ENCODE results near the gene GMEB2.
"Not testable (repeated sequence)": the region's sequence is repeated elsewhere in the genome, so short reads cannot be mapped to it uniquely, and the experiment has no call there.

Gene GMEB2

DNA sequence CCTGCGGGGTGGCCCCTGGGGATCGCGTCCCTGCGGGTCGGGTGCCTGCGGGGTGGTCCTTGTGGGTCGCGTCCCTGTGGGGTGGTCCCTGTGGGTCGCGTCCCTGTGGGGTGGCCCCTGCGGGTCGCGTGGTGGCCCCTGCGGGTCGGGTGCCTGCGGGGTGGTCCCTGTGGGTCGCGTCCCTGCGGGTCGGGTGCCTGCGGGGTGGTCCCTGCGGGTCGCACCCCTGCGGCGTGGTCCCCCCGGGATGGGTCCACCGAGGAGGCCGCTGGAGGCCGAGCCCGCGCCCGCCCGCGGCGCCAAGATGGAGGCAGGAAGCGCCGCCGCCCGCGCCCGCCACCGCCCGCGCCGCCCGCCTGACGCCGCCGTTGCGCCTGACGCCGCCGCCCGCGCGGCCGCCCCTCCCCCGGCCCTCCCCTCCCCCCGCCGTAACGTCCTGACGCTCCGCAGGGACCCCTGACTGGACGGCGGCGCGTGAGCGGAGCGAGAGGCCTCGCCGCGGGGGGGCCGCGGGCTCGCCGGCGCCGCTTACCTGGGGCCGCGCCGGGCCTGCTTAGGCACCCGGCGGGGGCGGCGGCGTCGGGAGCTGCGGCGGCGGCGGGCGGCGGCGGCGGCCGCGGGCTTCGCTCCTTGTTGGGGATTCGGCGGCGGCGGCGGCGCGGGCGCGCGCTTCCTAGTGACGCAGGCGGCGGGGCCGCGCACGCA, at the start of gene GMEB2:
TSS of gene GMEB2 (minus strand) at position 678 of the 705 bp plus-strand sequence. CDS start 7,704 bp downstream, outside the sequence.
- DNase-seq: peak; percentile 85

- no peak for DNase-seq
Observed at GRCh38 chr20:63675681-63676368, 48.9 kb upstream of the GMEB2 start.

DNA sequence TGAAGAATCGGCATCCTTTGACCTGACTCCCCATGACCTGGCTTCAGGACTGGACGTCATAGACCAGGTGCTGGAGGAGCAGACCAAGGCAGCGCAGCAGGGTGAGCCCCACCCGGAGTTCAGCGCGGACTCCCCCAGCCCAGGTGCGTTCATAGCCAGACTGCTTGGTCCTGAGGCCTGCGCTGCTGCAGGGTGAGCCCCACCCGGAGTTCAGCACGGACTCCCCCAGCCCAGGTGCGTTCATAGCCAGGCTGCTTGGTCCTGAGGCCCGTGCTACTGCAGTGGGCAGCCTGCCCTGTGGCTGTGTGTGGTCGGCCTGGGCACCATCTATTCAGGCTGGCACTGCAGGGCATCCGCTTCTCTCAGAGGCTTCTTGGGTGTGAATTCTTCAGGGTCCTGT, 47.0 kb upstream of the GMEB2 start:
- no peak for DNase-seq

DNA sequence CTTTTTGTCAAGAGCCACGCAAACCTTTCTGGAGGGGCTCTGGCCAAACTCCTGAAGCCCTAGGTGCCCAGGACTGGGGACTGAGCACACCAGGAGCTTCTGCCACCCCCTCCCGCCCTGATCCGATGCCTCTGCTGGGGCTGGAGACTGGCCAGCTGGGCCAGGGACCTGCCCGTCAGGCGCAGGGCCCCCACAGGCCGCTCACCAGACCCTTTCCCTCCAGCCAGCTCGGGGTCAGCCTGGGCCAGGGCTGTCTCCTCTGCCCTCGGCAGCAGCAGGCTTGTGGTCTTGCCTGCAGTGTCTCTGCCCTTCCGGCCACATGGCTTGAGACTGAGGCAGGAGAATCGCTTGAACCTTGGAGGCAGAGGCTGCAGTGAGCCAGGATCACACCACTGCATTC, 45.8 kb upstream of the GMEB2 start:
- no peak for DNase-seq

GRCh38 chr20:63671695-63672094, 44.8 kb upstream of the GMEB2 start:
- DNase-seq: not testable (repeated sequence)

GRCh38 chr20:63668351-63668750, 41.5 kb upstream of the GMEB2 start:
- no peak for DNase-seq

GRCh38 chr20:63667858-63668257, 41.0 kb upstream of the GMEB2 start:
- DNase-seq: no peak

GRCh38 chr20:63665708-63666107, 38.8 kb upstream of the GMEB2 start:
- DNase-seq: no peak

- no peak for DNase-seq
Observed at GRCh38 chr20:63664861-63665594, 38.1 kb upstream of the GMEB2 start.

DNA sequence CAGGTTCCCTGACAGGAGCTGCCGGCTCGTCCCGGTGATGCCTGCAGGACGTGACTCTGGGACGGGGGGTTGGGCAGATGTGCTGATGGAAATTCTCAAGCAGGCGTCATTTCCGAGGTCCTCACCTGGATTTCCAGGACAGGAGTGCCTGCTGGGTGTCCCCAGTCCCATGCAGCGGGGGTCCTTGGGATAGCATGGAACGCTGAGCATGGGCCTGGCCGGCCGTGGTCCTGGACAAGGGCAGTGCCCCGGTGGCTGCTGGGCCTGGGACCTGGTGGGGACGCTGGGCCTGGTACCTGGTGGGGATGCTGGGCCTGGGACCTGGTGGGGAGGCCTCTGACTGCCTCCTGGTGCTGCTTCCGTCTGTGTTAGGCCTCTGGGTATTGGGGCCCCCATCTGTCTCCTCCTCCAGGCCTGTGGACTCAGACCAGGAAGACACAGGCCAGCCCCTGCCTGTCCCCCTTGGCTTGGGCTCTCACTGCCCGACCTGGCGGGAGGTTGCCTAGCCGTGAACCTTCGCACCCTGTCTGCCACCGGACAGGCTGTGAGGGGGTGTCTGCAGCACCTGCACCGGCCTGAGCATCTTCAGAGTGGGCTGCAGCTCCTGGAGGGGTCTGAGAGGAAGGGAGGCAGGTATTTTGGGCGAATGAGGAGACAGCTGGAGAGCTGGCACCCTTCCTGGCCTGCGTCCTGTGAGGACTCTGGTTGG, 37.4 kb upstream of the GMEB2 start:
- no peak for DNase-seq

DNA sequence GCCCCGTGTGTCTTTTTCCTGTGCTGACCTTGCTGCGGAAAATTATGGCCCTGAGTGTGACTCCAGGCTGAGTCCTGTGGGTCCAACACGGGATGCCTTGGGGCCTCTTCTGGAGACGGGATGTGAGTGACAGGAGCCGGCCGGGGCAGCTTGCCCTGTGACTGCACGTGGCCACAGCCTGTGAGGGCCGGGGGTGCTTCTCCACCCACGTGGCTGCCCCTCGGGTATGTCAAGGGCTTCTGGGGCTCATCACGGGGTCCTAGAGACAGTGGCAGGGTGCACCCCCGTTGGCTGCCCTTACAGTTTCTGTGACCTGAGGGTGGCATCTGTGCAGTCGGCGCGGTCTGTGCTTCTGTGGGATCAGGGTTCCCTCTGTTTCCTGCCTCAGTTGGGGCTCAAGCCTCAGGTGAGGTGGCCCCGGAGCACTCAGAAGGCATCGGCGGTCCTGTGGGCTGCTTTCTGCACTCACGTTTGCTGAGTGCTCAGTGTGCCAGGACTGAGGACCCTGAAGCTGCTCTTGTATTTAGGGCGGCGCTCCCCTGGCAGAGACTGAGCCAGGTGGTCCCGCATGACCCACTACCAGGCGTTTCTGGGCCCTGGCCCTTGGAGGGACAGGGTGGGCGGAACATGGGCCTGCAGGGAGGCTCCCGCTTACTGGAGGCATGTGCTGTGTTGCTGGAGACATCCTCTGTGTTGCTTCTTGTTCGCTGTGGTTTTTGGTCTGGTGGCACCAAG, 36.6 kb upstream of the GMEB2 start:
- DNase-seq: no peak

DNA sequence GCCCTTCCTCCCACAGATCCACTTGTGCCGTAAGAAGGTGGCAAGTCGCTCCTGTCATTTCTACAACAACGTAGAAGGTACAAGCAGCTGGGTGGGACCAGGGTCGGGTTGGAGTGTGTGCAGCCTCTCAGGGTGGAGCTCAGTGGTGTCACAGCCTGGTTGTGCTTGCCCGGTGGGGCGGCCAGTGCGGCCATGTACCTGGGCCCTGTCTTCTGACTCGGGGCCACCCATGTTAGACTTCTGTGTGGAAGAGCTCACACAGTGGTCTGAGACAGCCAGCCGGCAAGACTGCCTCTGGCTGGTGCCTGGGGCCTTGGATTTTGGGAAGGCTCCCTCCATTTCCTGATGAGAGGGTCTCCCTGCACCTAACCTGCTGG, 35.9 kb upstream of the GMEB2 start:
- no peak for DNase-seq

- DNase-seq: no peak
Observed at GRCh38 chr20:63661959-63662812, 35.3 kb upstream of the GMEB2 start.

DNA sequence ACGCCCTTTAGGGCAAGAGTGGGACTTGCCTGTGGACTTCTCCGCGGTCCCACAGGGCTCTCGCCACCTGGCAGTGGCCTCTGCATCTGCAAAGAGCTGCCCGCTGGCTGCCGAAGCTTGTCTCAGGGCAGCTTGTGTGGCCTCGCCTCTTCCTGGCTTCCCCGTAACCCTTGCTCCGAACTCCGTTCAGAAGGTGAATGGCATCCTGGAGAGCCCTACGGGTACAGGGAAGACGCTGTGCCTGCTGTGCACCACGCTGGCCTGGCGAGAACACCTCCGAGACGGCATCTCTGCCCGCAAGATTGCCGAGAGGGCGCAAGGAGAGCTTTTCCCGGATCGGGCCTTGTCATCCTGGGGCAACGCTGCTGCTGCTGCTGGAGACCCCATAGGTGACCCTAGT, 34.2 kb upstream of the GMEB2 start:
- no peak for DNase-seq

- no peak for DNase-seq
Observed at GRCh38 chr20:63660622-63661021, 33.7 kb upstream of the GMEB2 start.

DNA sequence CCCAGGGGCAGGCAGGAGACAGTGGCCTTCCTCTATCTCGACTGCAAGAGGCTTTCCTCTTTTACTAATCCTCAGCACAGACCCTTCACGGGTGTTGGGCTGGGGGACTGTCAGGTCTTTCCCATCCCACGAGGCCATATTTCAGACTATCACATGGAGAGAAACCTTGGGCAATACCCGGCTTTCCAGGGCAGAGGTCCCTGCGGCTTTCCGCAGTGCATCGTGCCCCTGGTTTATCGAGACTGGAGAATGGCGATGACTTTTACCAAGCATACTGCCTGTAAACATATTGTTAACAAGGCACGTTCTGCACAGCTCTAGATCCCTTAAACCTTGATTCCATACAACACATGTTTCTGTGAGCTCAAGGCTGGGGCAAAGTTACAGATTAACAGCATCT, 33.3 kb upstream of the GMEB2 start:
- not testable (repeated sequence) for DNase-seq

GRCh38 chr20:63659370-63659769, 32.5 kb upstream of the GMEB2 start:
- DNase-seq: no peak

- DNase-seq: peak; percentile 18
Observed at GRCh38 chr20:63658749-63659187, 31.9 kb upstream of the GMEB2 start.

GRCh38 chr20:63657937-63658748, 31.2 kb upstream of the GMEB2 start, which contains the start of gene RTEL1:
TSS of gene RTEL1 (plus strand) at chr20:63658312. CDS start at chr20:63659403, 1,091 bp downstream.
- DNase-seq: peak; percentile 92

GRCh38 chr20:63657260-63657936, 30.5 kb upstream of the GMEB2 start:
- peak; percentile 25 for DNase-seq
